Lung microvascular endothelial cell (primary cell): ENCODE measurements around the gene OR10V1. TPM values are rescaled to one million over a fixed set of nuclear protein-coding genes. Genes with fewer than 3 reads are reported as not detected.
A peak's percentile ranks its signal among the peaks of the same experiment; 100 is the strongest.

Source experiments
- DNase-seq, 2 donors: peaks; one replicate each; pipeline versions ENCODE4 v3.0.0 to v3.0.0-alpha.2; 2010; ENCODE audit warnings: low read depth in 2 of 2
- total RNA-seq: library from RNA; depleted of rRNA; stranded (reverse); fragments of >200 nt; gene quantifications from 2 replicates; pipeline ENCODE4 v1.2.1, GENCODE V29; 2014

The OR10V1 gene, protein sequence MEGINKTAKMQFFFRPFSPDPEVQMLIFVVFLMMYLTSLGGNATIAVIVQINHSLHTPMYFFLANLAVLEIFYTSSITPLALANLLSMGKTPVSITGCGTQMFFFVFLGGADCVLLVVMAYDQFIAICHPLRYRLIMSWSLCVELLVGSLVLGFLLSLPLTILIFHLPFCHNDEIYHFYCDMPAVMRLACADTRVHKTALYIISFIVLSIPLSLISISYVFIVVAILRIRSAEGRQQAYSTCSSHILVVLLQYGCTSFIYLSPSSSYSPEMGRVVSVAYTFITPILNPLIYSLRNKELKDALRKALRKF
- not detected in 2 replicates for total RNA-seq

DNA sequence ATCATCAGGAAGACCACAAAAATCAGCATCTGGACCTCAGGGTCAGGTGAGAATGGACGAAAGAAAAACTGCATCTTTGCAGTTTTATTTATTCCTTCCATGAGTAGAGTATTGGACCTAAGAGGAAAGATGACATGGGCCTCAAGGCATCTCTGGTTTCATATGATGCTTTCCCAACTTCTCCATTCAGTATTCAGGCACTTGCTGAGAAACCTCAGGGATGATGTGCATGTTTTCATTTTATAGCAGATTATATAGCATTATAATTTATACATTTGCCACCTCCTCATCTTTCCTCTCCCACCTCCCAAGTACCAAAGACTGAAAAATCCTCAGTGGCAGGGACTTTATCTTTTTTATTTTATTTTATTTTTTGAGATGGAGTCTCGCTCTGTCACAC, at the start of gene OR10V1:
OR10V1 (minus strand) TSS at position 101 of the 400 bp plus-strand sequence; CDS start at position 101, 0 bp downstream.
- no peak for DNase-seq

DNA sequence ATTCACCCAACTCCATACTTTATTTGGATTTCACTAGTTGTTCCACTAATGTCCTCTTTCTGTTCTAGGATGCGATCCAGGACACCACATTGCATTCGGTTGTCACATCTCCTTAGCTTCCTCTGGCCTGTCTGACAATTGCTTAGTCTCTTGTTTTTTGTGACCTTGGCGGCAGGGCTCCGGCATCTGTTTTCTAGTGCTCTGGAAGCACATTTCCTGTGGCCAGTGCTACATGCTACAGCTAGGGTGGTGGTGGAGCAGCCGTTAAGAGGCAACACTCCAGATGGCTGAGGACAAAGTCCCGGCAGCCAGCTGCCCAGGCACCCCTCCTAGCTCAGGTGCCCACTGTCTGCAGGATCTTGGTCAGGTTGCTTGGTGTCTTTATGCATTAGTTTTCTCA, 48.3 kb upstream of the OR10V1 start:
- DNase-seq, result no peak

DNA sequence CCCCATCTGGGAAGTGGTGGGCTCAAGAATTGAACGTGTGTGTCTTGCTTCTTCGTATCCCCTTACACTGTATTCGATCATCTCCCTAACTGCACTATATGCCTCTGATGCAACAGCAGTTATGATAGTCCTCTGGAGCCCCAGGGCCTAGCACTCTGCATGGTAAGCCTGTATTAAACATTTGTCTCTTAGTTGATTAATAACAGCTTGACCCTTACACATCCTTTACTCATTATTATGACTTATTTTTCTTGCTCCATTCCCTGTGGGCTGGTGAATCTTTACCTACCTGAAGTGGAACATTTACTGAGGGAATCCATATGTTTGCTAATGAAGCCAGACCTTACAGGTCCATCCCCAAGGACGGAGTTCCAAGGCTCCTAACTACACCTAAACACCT, 47.1 kb upstream of the OR10V1 start:
- no peak for DNase-seq

DNA sequence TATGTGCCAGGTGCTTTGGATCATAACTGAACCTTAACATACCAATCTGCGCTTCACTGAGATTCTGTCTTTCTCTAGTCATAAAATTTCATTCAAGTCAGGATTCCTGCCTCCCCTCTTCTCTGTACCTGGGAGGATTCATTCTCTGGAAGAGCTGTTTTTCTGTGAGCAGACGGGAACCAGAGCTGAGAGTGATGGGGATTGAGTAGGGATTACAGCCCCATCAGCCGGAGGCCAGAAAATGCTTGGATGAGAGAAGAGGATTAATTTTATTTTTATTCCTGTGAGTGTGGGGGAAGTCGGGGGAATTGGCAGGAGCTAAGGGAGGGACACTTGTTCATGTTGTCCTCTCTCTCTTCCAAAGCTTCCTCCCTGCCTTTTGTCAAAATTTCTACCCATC, 46.3 kb upstream of the OR10V1 start:
- DNase-seq, result no peak

DNA sequence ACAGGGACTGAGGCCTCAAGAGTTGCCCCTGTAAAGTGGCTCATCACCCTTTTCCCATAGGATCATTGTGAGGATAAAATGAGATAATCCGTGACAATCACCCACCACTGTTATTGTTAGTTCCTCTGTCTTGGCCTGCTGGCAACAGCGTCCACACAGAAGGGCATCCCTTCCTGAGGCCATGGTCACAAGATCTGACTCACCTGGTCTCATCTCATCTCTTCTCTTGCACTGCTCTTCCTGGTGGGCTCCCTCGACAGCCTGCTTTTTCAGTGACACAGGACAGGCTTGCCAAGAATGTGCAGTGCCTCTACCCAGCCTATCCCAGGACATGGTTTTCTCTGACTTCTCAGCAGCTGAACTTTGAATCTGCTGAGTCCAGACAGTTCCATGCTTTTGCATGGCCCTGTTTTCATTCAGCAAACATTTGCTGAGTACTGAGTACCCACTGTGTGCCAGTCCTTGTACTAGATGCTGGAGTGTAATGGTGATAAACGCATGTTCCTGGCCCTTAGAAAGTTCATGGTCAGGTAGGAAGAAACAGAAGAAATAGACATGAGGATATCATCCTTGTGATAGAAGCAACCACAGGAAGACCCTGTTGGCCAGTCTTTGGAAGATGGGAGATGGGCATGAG, 44.9 kb upstream of the OR10V1 start:
- no peak for DNase-seq

DNA sequence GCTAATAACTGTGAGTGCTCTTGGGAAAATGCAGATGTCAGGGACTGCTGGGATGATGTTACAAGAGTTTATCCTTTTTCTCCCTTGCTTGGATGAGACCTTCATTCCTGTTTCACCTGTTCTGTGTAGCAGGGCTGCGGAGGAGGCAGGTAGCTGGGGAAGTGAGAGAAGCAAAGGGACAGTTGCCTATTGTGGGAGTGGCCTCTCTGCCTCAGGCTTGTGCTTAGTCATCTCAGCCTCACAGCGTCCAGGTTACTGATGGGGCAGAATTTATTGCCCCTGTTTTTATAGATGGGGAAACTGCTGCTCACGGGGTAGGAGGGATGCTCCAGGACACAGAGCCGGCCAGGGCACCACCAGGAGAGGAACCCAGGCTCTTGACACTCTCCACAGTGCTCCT, 43.2 kb upstream of the OR10V1 start:
- DNase-seq, result peak; percentile 34 to 38

DNA sequence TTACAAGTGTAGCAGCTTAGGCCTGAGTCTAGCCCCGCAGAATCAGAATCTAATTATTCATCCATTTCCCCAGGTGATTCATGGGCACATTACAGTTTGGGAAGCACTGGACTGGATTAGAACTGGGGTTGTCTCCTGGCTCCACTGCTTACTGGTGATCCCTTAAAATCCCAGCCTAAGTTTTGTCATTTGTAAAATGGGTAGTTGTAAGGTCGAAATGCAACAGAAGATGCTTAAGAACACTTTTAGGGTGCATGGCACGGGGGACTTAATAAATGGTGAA, 42.9 kb upstream of the OR10V1 start:
- peak; percentile 26 to 60 for DNase-seq

DNA sequence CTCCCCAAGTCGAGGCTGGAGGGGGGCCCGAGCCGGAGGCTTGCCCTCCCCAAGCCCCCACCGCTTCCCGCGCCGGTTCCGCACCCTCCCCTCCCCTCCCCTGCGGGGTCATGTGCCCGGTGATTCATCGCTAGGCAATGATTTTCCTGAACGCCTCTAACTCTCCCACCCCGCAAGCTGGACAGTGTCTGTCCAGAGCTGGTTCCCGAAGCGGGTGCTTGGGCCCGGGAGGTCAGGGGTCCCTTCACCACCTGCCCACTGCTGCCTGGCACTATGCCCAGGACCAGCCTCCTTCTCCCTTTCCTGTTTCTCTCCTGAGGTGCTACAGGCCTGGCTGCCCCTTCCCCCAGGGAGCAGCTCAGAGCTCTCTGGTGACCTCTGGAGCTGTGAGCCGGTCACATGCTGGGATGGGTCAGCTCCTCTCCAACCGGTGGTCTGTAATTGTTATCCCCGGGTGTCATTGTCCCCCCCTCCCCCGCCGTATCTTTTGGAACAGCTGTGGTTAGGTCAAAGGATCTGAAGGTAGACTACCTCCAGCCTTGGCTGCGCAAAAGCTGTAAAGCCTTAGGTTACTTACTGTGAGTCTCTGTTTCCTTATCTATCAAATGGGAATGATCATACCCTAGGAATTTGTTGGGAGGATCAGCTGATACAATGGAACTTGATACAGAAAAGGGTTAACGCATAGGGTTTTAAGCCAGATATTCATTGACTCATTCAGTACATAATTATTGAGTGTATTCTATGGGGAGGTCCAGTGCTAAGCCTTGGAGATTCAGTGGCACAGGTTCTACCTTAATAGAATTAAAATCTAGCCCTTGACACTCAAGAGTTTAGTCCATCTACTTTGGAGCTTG, 42.3 kb upstream of the OR10V1 start:
- peak; percentile 88 to 90 for DNase-seq

DNA sequence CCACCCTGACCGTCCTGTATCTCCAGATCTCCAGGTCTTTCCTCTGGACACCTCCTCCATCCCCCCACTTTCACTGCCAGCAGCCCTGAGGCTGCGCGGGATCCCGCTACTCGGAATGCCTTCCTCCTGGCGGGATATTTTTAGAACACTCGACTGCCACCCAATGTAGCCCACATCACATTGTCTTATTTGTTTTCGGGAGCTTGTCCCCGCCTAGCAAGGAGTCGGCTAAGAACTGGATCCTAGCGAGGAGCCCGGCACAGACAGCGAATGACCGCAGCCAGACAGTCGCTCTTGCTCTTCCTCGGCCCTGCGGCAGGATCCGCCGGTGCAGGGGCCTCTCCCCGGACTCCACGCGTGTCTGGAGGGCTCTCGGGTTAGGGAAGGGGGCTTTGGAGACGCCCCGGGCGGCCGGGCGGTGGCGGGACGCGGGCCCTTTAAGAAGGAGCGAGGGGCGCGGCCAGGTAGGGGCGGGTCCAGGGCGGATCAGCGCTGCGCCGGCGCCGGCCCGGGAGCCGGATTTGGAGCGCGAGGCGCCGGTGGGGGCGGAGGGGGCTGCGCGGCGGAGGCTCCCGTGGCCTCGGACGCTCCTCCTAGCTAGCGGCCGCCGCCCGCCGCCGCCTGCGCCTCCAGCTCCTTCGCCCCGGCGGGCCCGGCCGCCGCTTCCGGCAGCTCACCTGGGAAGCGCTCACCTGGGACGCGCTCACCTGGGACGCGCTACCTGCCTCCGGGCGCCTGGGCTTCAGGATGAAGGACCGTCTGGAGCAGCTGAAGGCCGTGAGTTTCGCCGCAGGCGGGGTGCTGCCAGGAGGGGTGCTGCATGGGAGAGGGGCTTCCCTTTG, 41.4 kb upstream of the OR10V1 start, which contains the start of gene STX3:
STX3 (plus strand) TSS at position 518 of the 842 bp plus-strand sequence; CDS start at position 748, 230 bp downstream.
- DNase-seq, result peak; percentile 75 to 77

DNA sequence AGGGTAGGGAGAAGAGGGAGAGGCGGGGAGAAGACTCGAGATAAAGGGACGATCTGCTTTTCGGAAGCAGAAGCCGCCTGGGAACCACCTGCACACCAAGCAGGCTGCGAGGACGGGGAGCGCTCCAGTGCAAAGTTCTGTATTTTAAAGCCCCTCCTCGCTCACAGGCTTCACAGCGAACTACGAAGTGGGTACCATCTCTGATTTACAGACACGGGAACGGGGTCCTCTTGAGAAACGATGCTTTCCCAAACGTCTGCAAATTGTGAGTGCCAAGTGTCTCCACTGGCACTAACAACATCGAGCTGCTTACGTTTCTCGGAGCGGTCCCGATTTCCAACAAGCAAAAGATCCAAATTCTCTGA, 40.8 kb upstream of the OR10V1 start:
- peak; percentile 30 to 38 for DNase-seq

DNA sequence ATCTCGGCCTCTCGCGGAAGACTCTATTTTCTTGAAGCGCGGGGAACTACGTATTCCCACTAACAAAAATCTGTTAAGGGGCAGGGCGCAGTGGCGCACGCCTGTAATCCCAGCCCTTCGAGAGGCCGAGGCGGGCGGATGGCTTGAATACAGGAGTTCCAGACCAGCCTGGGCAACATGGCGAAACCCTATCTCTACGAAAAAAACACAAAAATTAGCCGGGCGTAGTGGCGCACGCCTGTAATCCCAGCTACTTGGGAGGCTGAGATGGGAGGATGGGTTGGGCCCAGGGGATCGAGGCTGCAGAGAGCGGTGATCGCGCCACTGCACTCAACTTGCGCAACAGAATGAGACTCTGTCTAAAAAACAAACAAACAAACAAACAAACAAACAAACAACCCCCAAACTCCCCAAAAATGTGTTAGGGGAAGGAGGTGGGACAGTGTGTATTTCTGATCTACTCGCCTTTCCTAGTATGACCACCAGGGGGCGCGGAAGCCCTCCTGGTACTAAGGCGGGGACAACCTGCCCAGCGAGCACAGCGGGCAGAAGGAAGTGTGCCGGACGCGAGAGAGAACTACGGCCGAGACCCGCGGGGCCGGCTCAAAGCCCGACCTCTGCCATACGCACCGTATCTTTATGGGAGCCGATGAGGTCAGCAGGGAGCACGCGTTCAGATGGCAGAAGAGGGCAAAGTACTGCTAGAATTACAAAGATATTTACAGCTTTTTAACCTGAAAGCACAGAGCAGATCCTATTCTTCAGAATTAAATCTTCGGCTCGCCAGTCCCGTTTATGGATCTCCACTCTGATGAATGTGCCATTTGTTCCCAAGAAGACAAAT, 40.2 kb upstream of the OR10V1 start:
- peak; percentile 82 to 86 for DNase-seq

DNA sequence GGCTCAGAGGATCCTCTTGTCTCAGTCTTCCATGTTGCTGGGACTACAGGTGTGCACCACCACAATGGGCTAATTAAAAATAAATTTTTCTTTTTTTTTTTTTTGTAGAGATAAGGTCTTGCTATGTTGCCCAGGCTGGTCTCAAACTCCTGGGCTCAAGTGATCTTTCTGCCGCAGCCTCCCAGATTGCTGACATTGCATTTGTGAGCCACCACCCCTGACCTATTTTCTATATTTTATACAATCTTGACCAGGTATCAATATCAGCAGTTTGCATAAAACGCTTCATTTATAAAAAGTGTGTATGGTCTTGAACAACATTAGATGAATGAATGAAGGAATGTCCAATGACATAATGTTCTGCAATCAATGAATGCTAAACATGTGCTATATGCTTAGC, 32.5 kb upstream of the OR10V1 start:
- no peak for DNase-seq

DNA sequence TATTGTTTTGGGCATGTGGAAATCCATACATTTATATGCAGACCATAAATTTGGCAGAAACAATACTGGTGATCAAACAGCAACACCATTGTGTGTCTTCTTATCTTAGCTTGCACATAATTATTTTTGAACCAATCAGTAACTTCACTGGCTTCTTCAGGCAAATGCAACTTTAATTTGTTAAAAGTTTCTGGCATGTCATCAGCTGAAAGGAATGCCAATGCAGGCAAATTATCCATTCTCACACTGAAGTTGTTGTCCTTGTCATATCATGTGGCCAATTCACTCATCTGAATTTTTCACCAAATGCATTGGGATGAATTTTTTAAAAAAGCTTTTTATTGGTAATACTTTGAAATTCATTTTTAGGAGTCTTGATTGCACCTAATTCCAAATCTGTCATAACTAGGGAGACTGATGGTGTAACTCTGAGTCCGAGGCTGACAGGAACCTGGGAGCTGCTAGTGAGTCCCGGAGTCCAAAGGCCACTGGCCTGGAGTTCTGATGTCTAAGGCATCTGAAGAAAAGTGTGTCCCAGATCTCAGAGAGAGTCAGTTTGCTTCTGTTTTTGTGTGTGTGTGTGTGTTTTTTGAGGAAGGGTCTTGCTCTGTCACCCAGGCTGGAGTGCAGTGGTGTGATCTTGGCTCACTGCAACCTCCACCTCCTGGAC, 17.4 kb upstream of the OR10V1 start:
- DNase-seq, result no peak

DNA sequence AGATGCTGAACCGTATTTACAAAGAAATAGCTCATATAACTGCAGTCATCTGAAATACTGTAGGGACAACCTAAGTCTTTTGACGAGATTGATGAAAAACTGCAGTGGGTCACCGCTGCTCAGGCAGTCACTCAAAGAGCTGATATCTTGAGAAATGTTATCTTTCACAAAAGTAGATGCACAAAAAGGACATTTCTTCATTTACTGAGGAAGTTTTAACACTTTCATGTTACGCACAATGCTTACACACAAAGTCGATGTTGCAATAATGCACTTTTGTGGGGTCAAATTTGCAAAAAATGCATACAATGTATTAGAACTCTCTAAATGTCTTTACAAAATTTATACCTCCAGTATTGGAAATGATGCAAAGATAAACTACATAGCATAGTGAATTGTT, 16.2 kb upstream of the OR10V1 start:
- no peak for DNase-seq

DNA sequence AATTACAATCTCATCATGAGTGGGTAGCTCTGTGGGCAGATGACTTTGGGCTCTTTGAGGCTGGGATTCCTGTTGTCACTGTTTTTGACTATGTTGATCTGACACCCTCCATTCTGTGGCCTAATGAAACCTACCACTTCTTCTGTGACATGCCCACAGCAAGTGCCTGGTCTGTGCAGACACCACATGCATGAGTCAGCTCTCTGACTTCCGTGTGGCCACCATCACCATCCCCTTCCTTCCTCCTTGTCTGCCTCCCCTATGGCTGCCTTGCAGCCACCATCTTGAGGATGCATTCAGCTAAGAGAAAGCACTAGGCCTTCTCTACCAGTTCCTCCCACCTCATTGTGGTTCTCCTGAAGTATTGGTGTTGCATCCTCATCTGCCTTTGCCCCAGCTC, 15.3 kb upstream of the OR10V1 start:
- no peak for DNase-seq

DNA sequence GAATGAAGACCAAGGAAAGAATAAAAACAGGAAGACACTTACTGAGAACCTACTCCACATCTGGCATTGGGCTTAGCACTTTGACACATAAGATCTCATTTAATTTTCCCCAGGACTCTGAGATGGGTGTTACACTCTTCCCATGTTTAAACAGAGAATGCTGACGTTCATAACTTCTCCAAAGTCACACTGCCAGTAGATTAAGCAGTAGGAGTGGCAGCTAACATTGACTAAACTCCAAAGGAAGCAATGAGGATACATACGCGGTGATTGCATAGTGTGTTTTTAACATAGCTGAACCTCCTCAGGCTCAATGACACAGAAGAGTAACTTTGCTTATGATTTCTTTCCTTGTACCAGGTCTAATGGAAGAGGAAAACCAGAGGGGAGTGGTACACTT, 14.5 kb upstream of the OR10V1 start:
- DNase-seq, result no peak

DNA sequence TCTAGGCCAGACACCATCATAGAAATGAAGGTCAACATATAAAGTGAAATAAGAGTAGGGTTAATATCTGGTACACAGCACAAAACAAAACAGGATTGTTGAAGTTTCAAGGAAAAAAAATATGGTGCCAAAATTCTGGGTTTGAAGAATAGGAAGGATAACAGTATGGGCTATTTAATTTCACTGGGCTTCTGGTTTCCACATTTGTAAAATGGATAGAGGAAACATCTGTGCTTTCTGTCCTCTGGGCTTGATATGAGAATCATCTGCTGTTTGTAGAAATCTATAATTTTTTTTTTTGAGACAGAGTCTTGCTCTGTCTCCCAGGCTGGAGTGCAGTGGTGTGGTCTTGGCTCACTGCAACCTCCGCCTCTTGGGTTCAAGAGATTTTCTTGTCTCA, 13.8 kb upstream of the OR10V1 start:
- DNase-seq, result no peak

DNA sequence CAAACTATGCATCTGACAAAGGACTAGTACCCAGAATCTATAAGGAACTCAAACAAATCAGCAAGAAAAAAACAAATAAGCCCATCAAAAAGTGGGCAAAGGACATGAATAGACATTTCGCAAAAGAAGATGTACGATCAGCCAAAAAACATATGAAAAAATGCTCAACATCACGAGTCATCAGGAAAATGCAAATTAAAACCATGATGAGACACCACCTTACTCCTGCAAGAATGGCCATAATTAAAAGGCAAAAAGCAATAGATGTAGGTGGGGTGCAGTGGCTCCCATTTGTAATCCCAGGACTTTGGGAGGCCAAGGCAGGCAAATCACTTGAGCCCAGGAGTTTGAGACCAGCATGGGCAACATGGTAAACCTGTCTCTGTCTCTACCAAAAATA, 10.4 kb upstream of the OR10V1 start:
- DNase-seq, result no peak

DNA sequence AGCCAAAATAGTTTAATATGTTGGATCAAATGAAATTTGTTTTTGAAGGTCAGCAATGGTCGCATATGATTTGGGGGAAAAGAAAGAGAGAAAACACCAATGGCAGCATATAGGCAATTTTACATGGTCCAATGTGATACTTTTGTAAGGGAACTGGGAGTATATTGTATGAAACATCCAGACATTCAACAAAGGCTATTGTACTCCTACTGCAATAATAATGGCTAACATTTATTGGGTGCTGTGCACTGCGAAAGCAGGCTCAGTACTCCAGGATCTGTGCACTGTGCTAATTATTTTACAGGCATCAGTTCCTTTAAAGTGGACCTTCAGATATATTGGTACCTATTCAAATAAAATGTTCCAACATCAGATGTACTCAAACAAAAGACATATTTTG, 5.9 kb upstream of the OR10V1 start:
- no peak for DNase-seq

DNA sequence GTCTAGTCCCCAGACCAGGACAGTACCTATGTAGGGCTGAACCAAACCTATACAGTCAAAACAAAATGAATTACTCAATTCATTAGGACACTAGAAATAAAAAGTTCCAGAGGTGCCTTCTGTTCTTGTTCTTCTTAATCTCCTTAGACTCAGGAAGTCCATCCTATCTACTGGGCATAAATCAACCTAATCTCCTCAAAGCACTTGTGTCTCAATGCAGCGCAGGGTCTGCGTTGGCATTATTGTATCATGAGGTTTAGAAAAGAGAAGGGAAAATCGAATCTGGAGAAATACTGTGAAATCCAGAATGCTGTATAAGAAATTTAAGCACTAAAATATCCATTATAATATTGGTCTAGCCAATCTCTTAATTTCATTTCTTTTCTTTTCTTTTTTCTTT, 2.4 kb upstream of the OR10V1 start:
- DNase-seq, result no peak
